DOHH2 (cell line): ENCODE data around the gene WWOX.

Experiments used
- H3F3A ChIP-seq: fragments of 200-600 bp; sonication (generic), shearing (Covaris generic); 2 replicates; pipeline ENCODE4 v1.6.0; 2016; ENCODE audit warnings: antibody characterized with exemption, mild to moderate bottlenecking; ENCODE audit not compliant: control insufficient read depth, insufficient read depth
- H3K27ac ChIP-seq: fragments of 200-600 bp; sonication (generic); 2 replicates; pipeline ENCODE4 v1.5.1; 2014; ENCODE audit warnings: low read depth, mild to moderate bottlenecking, low read length, moderate library complexity
- H3K27me3 ChIP-seq: fragments of 200-600 bp; sonication (generic); 2 replicates; pipeline ENCODE4 v1.6.1; 2014; ENCODE audit warnings: mild to moderate bottlenecking, low read length, mixed read lengths; ENCODE audit not compliant: control insufficient read depth
- H3K36me3 ChIP-seq: fragments of 200-600 bp; sonication (generic); 2 replicates; pipeline ENCODE4 v1.6.1; 2014; ENCODE audit warnings: mild to moderate bottlenecking, low read length, moderate library complexity, mixed read lengths; ENCODE audit not compliant: control insufficient read depth
- H3K4me1 ChIP-seq: fragments of 200-600 bp; sonication (generic); 2 replicates; pipeline ENCODE4 v1.6.1; 2014; ENCODE audit warnings: mild to moderate bottlenecking, low read length, mixed read lengths; ENCODE audit not compliant: control insufficient read depth
- H3K4me2 ChIP-seq: fragments of 200-600 bp; sonication (generic); 2 replicates; pipeline ENCODE4 v1.6.0; 2014; ENCODE audit warnings: mild to moderate bottlenecking, low read length, moderate library complexity
- H3K4me3 ChIP-seq: fragments of 200-600 bp; sonication (generic); 2 replicates; pipeline ENCODE4 v1.5.1; 2014; ENCODE audit warnings: mild to moderate bottlenecking, low read length, mixed read lengths
- H3K79me2 ChIP-seq: fragments of 200-600 bp; sonication (generic); 2 replicates; pipeline ENCODE4 v1.6.1; 2014; ENCODE audit warnings: mild to moderate bottlenecking, low read length, mixed read lengths; ENCODE audit not compliant: control insufficient read depth
- H3K9me2 ChIP-seq: fragments of 200-600 bp; sonication (generic); replicated peaks from 2 replicates; pipeline ENCODE4 v1.6.1; 2014; ENCODE audit warnings: mild to moderate bottlenecking, low read length, mixed read lengths; ENCODE audit not compliant: control insufficient read depth
- H3K9me3 ChIP-seq: fragments of 200-600 bp; sonication (generic); 2 replicates; pipeline ENCODE4 v1.6.1; 2014; ENCODE audit warnings: antibody characterized with exemption, low read length, mixed read lengths; ENCODE audit not compliant: control insufficient read depth, insufficient read depth
- H4K20me1 ChIP-seq: fragments of 200-600 bp; sonication (generic); 2 replicates; pipeline ENCODE4 v1.6.0; 2014; ENCODE audit warnings: low read depth, mild to moderate bottlenecking, antibody characterized with exemption, low read length, moderate library complexity; ENCODE audit not compliant: control insufficient read depth, insufficient read depth
- CTCF ChIP-seq: fragments of 200-600 bp; sonication (generic); IDR thresholded peaks from one replicate; pipeline ENCODE4 v1.5.1; 2014; ENCODE audit warnings: antibody characterized with exemption, mild to moderate bottlenecking, low read depth, low read length; ENCODE audit not compliant: poor library complexity, severe bottlenecking
- EZH2phosphoT487 ChIP-seq: fragments of 200-600 bp; sonication (generic); IDR thresholded peaks from 2 replicates; pipeline ENCODE4 v1.6.1; 2017; ENCODE audit warnings: borderline replicate concordance, mild to moderate bottlenecking, antibody characterized with exemption, low read length, moderate library complexity, mixed read lengths

Gene WWOX

GRCh38 chr16:78415013-78415412, 315.6 kb downstream of the WWOX start:
- H3K79me2 ChIP-seq, result no peaks in the 10 kb centered on the region
- no peak overlapping the region for H3K27ac ChIP-seq
- no peaks in the 10 kb centered on the region for H3K27me3 ChIP-seq
- H3K4me1 ChIP-seq, result no peaks in the 10 kb centered on the region
- H3F3A ChIP-seq, result no peaks in the 10 kb centered on the region
- peaks cover 3% of the 10 kb centered on the region; the same call in 1 of the 2 replicates for H3K9me3 ChIP-seq
- no peak overlapping the region for H3K4me3 ChIP-seq
- H3K9me2 ChIP-seq, result no peaks in the 10 kb centered on the region
- no peaks in the 10 kb centered on the region for H3K36me3 ChIP-seq
- H3K4me2 ChIP-seq, result no peak overlapping the region
- TF ChIP-seq EZH2phosphoT487 (no peak), CTCF (no peak)
- no peaks in the 10 kb centered on the region for H4K20me1 ChIP-seq

GRCh38 chr16:78415669-78416068, 316.2 kb downstream of the WWOX start:
- no peak overlapping the region for H3K4me3 ChIP-seq
- no peaks in the 10 kb centered on the region for H3K36me3 ChIP-seq
- no peaks in the 10 kb centered on the region for H3K79me2 ChIP-seq
- no peaks in the 10 kb centered on the region for H3K9me2 ChIP-seq
- H3K4me2 ChIP-seq, result no peak overlapping the region
- no peaks in the 10 kb centered on the region for H3F3A ChIP-seq
- TF ChIP-seq EZH2phosphoT487, result no peak
- TF ChIP-seq CTCF, result no peak
- no peak overlapping the region for H3K27ac ChIP-seq
- H3K4me1 ChIP-seq, result no peaks in the 10 kb centered on the region
- no peaks in the 10 kb centered on the region for H3K27me3 ChIP-seq
- H4K20me1 ChIP-seq, result no peaks in the 10 kb centered on the region
- H3K9me3 ChIP-seq, result peaks cover 3% of the 10 kb centered on the region; the same call in 1 of the 2 replicates

GRCh38 chr16:78416400-78416799, 316.9 kb downstream of the WWOX start:
- Histone ChIP-seq H3K27me3 (no peaks in the 10 kb centered on the region), H3K4me1 (no peaks in the 10 kb centered on the region), H3K4me3 (no peak overlapping the region), H3K79me2 (no peaks in the 10 kb centered on the region), H3K9me2 (no peaks in the 10 kb centered on the region), H3K9me3 (peaks cover 3% of the 10 kb centered on the region; the same call in 1 of the 2 replicates), H4K20me1 (no peaks in the 10 kb centered on the region), H3K27ac (no peak overlapping the region), H3K36me3 (no peaks in the 10 kb centered on the region), H3K4me2 (no peak overlapping the region), H3F3A (no peaks in the 10 kb centered on the region)
- TF ChIP-seq CTCF (no peak), EZH2phosphoT487 (no peak)

GRCh38 chr16:78421181-78421708, 321.8 kb downstream of the WWOX start:
- H3K27ac ChIP-seq, result no peak overlapping the region
- no peaks in the 10 kb centered on the region for H4K20me1 ChIP-seq
- no peak overlapping the region for H3K4me2 ChIP-seq

More at GRCh38 chr16:78421181-78421708, 321.8 kb downstream of the WWOX start:
- no peaks in the 10 kb centered on the region for H3K9me2 ChIP-seq
- no peaks in the 10 kb centered on the region for H3F3A ChIP-seq
- H3K4me1 ChIP-seq, result no peaks in the 10 kb centered on the region
- H3K9me3 ChIP-seq, result no peaks in the 10 kb centered on the region
- H3K36me3 ChIP-seq, result no peaks in the 10 kb centered on the region
- no peaks in the 10 kb centered on the region for H3K27me3 ChIP-seq
- no peak overlapping the region for H3K4me3 ChIP-seq
- TF ChIP-seq CTCF (no peak), EZH2phosphoT487 (no peak)
- H3K79me2 ChIP-seq, result no peaks in the 10 kb centered on the region
